ENCODE data around the gene SELENOH.

SELENOH gene

GRCh38 chr11:57746920-57747319 lies 5.6 kb downstream of the SELENOH start:
- no peak for DNase-seq (ENCODE audit: low read depth)

DNA sequence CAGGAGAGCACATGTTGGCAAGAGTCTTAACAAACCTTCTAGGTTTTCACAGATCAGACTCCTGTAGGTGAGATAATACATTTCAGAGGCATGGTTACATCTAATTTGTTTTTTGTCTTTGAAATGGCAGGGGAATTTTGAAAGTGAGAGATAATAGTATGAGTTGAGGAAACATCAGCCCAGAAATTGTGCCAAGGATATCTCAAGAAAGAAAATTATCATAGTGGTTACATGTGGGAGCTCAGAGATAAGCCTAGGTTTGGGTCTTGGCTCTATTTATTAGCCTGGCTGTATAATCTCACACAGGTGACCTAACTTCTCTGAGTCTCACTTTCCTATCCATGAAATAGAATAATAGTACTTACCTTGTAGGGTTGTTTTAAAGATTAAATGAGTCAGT lies 9.9 kb downstream of the SELENOH start:
- DNase-seq (ENCODE audit: low read depth), result no peak

GRCh38 chr11:57751676-57752253 lies 10.5 kb downstream of the SELENOH start, which contains the start of gene BTBD18:
Gene BTBD18, minus strand, starts transcription at chr11:57751819. Its CDS starts 631 bp downstream, at chr11:57751188.
- no peak for DNase-seq (ENCODE audit: low read depth)

GRCh38 chr11:57752954-57753353 lies 11.7 kb downstream of the SELENOH start:
- no peak for DNase-seq (ENCODE audit: low read depth)

GRCh38 chr11:57758174-57758573 lies 16.9 kb downstream of the SELENOH start:
- no peak for DNase-seq (ENCODE audit: low read depth)

DNA sequence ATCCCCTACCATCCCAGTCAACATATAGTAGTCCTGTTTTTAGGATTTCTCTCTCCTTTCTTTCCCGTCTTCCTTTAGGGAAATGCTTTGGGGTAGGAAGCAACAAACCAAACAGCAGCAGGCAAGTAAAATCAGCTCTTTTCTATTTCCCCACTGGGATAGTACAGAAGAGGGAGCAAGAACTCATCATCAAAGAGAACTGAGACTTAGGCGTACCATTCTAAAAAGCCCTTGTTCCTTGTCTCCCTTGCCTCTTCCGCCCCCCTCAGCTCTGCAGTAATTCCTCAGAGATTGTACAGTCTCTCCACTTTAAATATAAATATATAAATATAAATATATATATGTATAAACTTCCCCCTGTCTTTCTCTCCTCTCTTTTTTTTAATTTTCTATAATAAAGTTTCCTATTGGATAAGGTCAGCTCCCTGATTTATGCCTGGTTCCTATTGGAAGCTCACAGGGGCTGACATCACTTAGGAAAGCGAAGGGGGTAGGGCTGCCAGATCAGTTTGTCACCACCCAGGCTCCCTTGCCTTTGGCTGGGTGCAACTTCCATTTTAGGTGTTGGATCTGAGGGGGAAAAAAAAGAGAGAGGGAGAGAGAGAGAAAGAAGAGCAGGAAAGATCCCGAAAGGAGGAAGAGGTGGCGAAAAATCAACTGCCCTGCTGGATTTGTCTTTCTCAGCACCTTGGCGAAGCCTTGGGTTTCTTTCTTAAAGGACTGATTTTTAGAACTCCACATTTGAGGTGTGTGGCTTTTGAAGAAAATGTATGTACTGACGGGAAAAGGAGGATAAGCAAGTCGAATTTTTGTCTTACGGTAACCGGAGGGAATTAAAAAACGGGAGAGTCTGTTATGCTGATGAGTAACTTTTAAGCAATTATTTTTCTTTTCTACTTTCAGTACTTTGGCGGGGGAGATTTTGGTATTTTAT lies 20.3 kb downstream of the SELENOH start, which contains the start of gene CTNND1:
CTNND1 (plus strand) TSS at position 502 of the 934 bp plus-strand sequence. CDS start 29,677 bp downstream, outside the sequence.
- DNase-seq (ENCODE audit: low read depth), result no peak

DNA sequence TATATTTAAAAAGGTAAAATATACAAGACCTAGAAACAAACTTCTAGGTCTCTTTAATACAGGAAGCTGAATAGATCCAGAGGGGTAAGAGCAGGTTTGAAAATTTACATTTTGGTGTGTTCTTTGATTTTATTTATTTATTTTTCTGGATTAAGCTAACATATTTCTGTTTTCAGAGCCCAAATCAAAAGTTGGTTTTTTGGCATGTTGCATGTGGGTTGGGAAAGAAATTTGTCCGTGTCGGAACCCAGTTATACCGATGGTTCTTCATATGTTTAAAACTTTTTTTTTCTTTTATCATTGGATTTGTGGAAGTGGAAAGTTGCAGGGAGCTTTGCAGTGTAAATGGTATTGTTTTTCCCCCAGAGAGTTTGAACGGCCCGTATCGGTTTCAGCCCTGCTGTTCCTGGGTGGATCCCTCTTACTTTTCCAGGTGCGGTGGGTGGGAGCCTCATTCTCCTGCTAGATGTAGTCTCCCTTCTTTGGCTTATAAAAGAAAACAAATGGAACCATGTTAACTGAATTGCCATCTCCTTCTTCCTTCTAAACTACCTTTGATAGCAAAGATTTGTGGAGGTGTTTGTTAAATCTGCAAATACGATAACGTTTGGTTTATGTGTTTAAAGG lies 21.1 kb downstream of the SELENOH start:
- DNase-seq (ENCODE audit: low read depth), result no peak

- DNase-seq (ENCODE audit: low read depth), result no peak
Measured at GRCh38 chr11:57763568-57763967, 22.3 kb downstream of the SELENOH start.

GRCh38 chr11:57764021-57764420 lies 22.7 kb downstream of the SELENOH start:
- DNase-seq (ENCODE audit: low read depth), result no peak

DNA sequence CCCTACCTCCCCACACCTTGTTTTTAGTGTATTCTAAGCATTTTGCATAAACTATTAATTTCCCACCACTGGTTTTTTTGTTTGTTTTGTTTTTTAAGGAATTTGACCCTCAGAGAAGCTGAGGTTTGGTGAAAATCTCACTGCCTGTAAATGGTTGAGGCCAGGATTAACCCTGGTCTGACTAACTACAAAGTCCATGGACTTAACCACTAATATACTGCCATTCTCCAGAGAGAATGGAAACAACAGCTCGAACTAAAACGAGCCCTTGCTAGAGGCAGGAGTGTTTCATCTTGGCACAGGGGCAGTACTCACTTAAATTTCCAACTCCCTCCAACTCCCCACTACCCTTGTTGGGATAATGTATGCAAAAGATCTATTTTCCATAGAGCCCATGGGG lies 23.3 kb downstream of the SELENOH start:
- DNase-seq (ENCODE audit: low read depth), result no peak

- no peak for DNase-seq (ENCODE audit: low read depth)
Measured at GRCh38 chr11:57764972-57765371, 23.7 kb downstream of the SELENOH start.

DNA sequence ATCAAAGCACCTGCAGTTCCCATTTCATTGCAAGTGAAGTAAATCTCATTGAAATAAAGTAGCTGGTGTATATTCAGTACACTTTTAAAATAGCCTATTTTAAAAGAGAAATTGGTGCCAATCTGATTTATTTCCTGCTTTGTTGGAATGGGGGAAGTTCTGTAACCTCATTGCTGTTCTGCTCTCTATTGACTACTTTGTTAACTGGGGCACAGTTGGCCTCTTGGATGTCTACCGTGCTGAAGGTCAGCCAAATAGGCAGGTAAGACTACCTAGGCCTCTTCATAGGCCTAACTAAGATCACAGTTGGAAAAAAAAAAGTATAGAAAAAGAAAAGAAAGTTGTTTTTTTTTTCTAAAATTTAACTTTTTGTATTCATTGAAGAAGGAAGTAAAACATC lies 29.5 kb downstream of the SELENOH start:
- DNase-seq (ENCODE audit: low read depth), result no peak

GRCh38 chr11:57771365-57771764 lies 30.1 kb downstream of the SELENOH start:
- no peak for DNase-seq (ENCODE audit: low read depth)

DNA sequence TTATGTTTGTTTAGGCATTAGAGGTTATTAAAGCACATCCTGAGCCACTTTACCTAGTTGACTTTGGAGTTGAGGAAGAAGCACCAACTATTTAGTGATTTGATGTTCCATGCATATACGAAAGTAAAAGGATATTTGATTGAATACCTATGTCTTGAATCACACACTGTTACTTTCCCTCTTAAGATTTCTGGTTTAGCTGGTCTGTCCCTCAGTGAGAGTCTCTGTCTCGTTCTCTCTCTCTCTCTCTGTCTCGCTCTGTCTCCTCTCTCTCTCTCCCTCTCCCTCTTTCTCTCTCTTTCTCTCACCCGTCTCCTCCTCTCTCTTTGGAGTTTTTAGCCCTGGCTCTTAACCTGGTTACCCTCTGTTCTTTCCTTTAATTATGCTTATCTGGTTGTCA lies 31.3 kb downstream of the SELENOH start:
- no peak for DNase-seq (ENCODE audit: low read depth)

DNA sequence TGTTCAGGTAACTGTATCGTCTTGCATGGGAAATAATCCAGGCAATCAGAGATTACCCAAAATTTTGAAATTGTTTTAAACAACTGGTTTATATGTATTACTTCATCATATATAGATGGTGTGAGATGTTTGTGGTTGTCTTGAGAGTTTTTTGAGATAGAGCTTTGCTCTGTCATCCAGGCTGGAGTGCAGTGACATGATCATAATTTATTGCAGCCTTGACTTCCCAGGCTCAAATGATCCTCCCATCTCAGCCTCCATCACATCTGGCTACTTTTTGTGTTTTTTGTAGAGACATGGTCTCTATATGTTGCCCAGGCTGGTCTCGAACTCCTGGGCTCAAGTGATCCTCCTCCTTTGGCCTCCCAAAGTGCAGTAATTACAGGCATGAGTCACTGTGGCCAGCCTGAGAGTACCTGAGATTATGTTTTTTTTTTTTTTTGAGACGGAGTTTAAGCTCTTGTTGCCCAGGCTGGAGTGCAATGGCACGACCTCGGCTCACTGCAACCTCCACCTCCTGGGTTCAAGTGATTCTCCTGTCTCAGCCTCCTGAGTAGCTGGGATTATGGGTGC lies 31.8 kb downstream of the SELENOH start:
- DNase-seq (ENCODE audit: low read depth), result no peak

DNA sequence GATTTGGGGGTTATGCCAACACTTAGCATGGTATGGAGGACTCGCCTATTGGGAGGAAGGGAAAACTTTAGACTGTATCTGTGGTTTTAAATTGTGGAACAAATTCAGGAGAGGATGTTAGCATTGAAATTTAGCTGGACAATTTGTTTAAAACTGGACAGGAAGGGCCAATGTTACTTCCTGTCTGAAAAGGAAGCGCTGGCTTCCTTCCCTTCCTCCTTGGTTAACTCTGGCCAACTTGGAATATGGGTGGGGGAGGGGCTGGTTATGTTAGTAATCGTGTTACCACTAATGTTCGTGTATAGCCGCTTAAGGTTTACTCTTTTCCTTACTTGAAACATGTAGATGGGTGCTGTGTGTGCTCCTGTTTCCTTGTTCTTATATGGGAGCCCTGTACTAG lies 34.2 kb downstream of the SELENOH start:
- DNase-seq (ENCODE audit: low read depth), result no peak

DNA sequence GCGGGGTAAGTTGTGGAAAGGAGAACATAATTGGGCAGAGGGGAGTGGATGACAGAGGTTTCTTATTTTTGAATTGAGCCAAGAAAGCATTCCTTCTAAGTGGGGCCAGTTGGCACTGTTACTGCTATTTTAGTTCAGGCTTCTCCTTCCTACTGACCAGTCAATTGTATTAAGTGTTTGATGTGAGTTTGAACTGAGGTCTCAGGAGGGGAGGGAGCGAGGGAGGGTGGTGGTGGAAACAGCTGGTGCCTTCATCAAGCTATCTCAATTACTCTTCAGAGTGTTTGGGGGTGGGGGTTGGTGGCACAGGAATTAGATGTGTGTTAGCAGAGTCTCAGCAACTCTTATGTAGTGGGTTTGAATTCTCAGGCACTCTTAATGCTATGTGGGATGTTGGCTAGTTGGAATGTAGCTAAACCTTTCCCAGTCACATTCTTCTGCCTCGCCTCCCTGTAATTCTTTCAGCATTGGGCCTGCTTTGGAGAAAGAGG lies 34.8 kb downstream of the SELENOH start:
- DNase-seq (ENCODE audit: low read depth), result no peak

DNA sequence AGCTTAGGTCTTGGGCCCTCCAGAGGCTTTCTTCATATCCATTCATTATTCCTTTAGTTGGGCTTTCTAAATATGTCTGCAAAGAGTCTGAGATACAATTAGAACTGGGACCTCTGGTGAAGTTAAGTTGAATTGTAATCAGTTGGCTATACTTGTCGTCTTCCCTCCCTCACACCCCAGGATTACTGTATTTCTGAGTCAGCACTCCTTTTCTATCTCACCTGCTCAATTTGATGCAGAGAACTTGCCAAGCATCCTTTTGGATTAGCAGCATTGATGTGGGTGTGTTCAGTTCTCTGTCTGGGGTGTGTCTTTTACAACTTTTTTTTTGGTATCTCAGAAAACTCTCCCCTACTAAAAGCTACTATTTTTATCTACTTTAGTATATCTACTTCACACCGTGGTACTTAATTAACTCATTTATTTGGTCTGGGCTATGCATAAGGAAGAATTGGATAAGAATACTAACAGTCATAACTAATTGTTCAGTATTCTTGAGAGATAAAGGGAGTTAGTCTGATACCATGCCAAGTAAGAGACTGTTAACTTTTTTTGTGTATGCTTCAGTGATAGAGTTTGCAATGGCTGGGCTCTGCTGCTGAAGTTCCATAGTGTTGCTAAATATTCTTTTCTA lies 35.4 kb downstream of the SELENOH start:
- DNase-seq (ENCODE audit: low read depth), result no peak

DNA sequence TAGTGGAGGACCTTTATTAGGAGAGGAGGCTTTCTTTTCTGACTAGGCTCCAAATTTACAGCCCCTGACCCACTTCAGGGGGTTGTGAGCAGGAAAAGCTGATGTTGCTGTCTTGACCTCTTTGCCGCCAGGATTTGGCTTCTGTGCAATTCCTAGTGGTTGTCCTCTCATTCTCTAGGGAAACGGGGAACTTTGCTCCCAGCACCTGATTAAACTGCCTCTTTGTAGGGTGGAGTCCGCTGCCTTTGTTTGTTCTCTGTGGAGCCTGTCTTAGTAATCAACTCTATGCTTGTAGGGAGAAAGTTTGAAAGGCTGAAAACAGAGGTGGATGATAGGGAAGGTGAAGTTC lies 36.7 kb downstream of the SELENOH start:
- no peak for DNase-seq (ENCODE audit: low read depth)

- no peak for DNase-seq (ENCODE audit: low read depth)
Measured at GRCh38 chr11:57778318-57779037, 37.2 kb downstream of the SELENOH start.

GRCh38 chr11:57779276-57779675 lies 38.0 kb downstream of the SELENOH start:
- DNase-seq (ENCODE audit: low read depth), result no peak

All from stimulated activated CD8-positive, alpha-beta memory T cell treated with anti-CD3 and anti-CD28 coated beads, Interleukin-12 subunit alpha, Interleukin-12 subunit beta, amount 100 ng/mL, for 4 hours (primary cell).